Smooth muscle cell of the coronary artery (primary cell): ENCODE data around the gene NUDT5. TPM values are rescaled to one million over a fixed set of nuclear protein-coding genes. Genes with fewer than 3 reads are reported as not detected.

Experiments used
- total RNA-seq: library from RNA; depleted of rRNA; stranded (reverse); fragments of >200 nt; gene quantifications from 2 replicates; pipeline ENCODE4 v1.2.3, GENCODE V29; 2014; ENCODE audit warnings: low replicate concordance

Gene NUDT5
- 37.2 and 48.0 TPM in 2 replicates for total RNA-seq

GRCh38 chr10:12195603-12196506 lies at the start of gene NUDT5, which contains the start of gene CDC123:
Gene NUDT5, minus strand, starts transcription at chr10:12195891. Its CDS starts 9,600 bp downstream, at chr10:12186291.
Gene CDC123, plus strand, starts transcription at chr10:12196188. Its CDS starts 58 bp downstream, at chr10:12196246.

DNA sequence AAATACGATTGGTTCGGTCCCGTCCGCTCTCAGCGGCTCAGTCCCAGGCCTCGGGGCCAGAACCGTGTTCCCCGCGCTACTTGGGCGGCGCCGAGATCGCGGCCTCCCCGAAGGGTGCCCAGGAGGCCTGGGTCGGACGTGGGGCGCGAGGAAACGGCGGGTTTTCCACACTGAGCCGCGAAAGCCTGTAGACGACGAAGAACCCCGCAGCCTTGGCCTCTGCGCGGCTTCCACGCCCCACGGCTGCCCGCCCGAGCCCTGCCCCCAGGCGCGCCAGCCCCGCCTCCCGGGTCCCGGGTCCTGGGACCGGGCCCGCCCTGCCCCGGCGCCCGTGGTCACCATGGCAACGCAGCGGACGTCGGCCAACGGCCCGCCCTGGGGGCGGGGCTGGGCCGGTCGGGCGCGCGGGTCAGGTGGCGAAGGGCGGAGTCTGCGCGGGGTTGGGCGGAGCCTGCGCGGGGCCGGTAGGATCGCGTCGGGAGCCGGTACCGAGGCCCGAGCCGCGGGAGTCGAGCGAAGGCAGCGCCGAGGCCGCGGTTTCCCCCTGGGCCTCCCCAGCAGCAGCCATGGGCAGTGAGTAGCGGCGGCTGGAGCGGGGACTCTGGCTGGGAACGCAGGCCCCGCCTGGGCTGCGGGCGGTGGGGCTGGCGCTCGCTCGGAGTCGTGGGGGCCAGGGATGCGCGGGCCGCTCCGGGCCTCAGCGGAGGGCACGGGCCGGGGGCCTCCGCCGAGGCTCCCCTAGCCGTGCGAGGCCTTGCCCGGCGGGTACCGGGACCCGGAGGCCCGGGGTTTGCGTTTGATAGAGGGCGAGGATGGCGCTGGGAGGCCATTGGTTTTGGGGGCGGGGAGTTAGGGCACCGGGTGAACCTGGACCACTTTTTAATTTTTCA lies 66.2 kb downstream of the NUDT5 start, which contains the start of gene SEC61A2:
Gene SEC61A2 (plus strand): TSS at position 456 of the 890 bp plus-strand sequence. CDS start 111 bp downstream, at position 567.

Other genes starting within 250 kb of the NUDT5 start
- 7.3 and 11.6 TPM in 2 replicates for gene UPF2, start 153.1 kb downstream of the NUDT5 start, total RNA-seq
- gene DHTKD1, start 126.9 kb downstream of the NUDT5 start, total RNA-seq, result 19.9 and 29.5 TPM in 2 replicates
- gene SEC61A2, start 66.2 kb downstream of the NUDT5 start, total RNA-seq, result 2.8 and 4.1 TPM in 2 replicates
- gene CDC123, start 297 bp upstream of the NUDT5 start, total RNA-seq, result 168 and 328 TPM in 2 replicates
- gene CAMK1D, start 153.7 kb upstream of the NUDT5 start, total RNA-seq, result 2.3 and 5.6 TPM in 2 replicates